Esophagus squamous epithelium (tissue), 5 donors: Measurements from ENCODE around the gene CLEC18C. TPM values are rescaled to one million over a fixed set of nuclear protein-coding genes. Genes with fewer than 3 reads are reported as not detected.
"Not testable (repeated sequence)": the region's sequence is repeated elsewhere in the genome, so short reads cannot be mapped to it uniquely, and the experiment has no call there.

Experiments used
- DNase-seq: peaks from one replicate; lab custom pipeline; 2025; lab: John Stamatoyannopoulos, UW
- H3K27ac ChIP-seq, 4 donors: fragments of 200-600 bp; sonication (generic); one replicate each; pipeline ENCODE4 v1.5.1; 2016 to 2019; ENCODE audit warnings: mild to moderate bottlenecking in 1 of 4
- H3K27me3 ChIP-seq, 4 donors: fragments of 200-600 bp; sonication (generic); 1 replicate in 3 of 4; 2 replicates in 1 of 4; pipeline versions ENCODE4 v1.5.1 to v1.6.0; 2017 to 2021; ENCODE audit warnings: antibody characterized with exemption in 1 of 4
- H3K36me3 ChIP-seq, 3 donors: fragments of 200-600 bp; sonication (generic); one replicate each; pipeline ENCODE4 v1.5.1; 2016 to 2019
- H3K4me1 ChIP-seq, 3 donors: fragments of 200-600 bp; sonication (generic); one replicate each; pipeline ENCODE4 v1.5.1; 2017 to 2019
- H3K4me3 ChIP-seq, 4 donors: fragments of 200-600 bp; sonication (generic); 1 replicate in 3 of 4; 2 replicates in 1 of 4; pipeline ENCODE4 v1.5.1; 2016 to 2019; ENCODE audit warnings: mild to moderate bottlenecking in 2 of 4, moderate library complexity in 1 of 4
- H3K9me3 ChIP-seq, 3 donors: fragments of 200-600 bp; sonication (generic); one replicate each; pipeline ENCODE4 v1.5.1; 2016 to 2019
- CTCF ChIP-seq, 6 experiments: fragments of 450-650 bp in 4 of 6; fragments of 200-600 bp in 2 of 6; sonication (generic) in 2 of 6; IDR thresholded peaks; one replicate each; pipeline ENCODE4 v1.5.1; 2016 to 2019; ENCODE audit warnings: antibody characterized with exemption in 6 of 6, mild to moderate bottlenecking in 4 of 6, moderate library complexity in 4 of 6
- POLR2A ChIP-seq, 4 donors: fragments of 450-650 bp; IDR thresholded peaks; one replicate each; pipeline ENCODE4 v1.6.1; 2017; ENCODE audit warnings: antibody characterized with exemption in 4 of 4, mild to moderate bottlenecking in 4 of 4, moderate library complexity in 3 of 4
- WGBS, 2 donors: methylation state at CpG; one replicate each; pipeline ENCODE4 v1.1.5; 2018; 5-methylcytosine and 5-hydroxymethylcytosine counted together
- intact Hi-C: fragments of 100-400 bp; cut with DNase I; formaldehyde crosslinking; loops from one replicate; pipeline ENCODE4 v1.15.0; 2022
- total RNA-seq, 4 donors: library from RNA; depleted of rRNA; stranded (reverse); fragments of >200 nt; gene quantifications; one replicate each; pipeline ENCODE4 v1.1.0, GENCODE V29; 2016
- donor health status: DM: yes; HTN: yes; CAD: no.

The CLEC18C gene
- total RNA-seq, 4 donors from 2014 or later, result 0.11 to 1.3 (median 0.40) TPM; not detected in 1

GRCh38 chr16:70160388-70160787 is 13.2 kb upstream of the CLEC18C start:
- TF ChIP-seq CTCF (IDR thresholded peaks at IDR 0.05) (no peak), POLR2A (IDR thresholded peaks at IDR 0.05) (no peak)
- intact Hi-C loops, result no loop called here
- WGBS, 2 donors, result 89 to 90% methylated on average over 6 of the region's 6 CpGs
- H3K27me3 ChIP-seq, result no peaks in the 10 kb centered on the region
- H3K4me1 ChIP-seq, result peaks cover 0 to 11% (median 0%) of the 10 kb centered on the region in 3 donors
- peaks cover 19 to 77% (median 21%) of the 10 kb centered on the region in 3 donors for H3K36me3 ChIP-seq
- no peaks in the 10 kb centered on the region for H3K9me3 ChIP-seq
- H3K27ac ChIP-seq, result no peak overlapping the region
- no peak overlapping the region for H3K4me3 ChIP-seq
- DNase-seq, result no peak

- intact Hi-C loops, result no loop called here
- 87 to 98% methylated on average over 6 of the region's 6 CpGs for WGBS, 2 donors
These were observed 12.8 kb upstream of the CLEC18C start for GRCh38 chr16:70160821-70161220.

GRCh38 chr16:70161350-70161749 is 12.2 kb upstream of the CLEC18C start:
- 75 to 88% methylated on average over 6 of the region's 6 CpGs for WGBS, 2 donors
- intact Hi-C loops, result no loop called here
- no peak for DNase-seq
- no peak overlapping the region for H3K4me3 ChIP-seq
- no peaks in the 10 kb centered on the region for H3K9me3 ChIP-seq
- no peak overlapping the region for H3K27ac ChIP-seq
- H3K36me3 ChIP-seq, result peaks cover 19 to 67% (median 19%) of the 10 kb centered on the region in 3 donors
- H3K4me1 ChIP-seq, result peaks cover 0 to 11% (median 0%) of the 10 kb centered on the region in 3 donors
- TF ChIP-seq CTCF (IDR thresholded peaks at IDR 0.05) (no peak), POLR2A (IDR thresholded peaks at IDR 0.05) (no peak)
- H3K27me3 ChIP-seq, result no peaks in the 10 kb centered on the region

More at GRCh38 chr16:70160821-70161220, 12.8 kb upstream of the CLEC18C start:
- Histone ChIP-seq H3K9me3 (no peaks in the 10 kb centered on the region), H3K4me3 (no peak overlapping the region), H3K36me3 (peaks cover 19 to 73% (median 21%) of the 10 kb centered on the region in 3 donors), H3K27me3 (no peaks in the 10 kb centered on the region), H3K27ac (no peak overlapping the region), H3K4me1 (peaks cover 0 to 11% (median 0%) of the 10 kb centered on the region in 3 donors)
- DNase-seq, result no peak
- no peak for TF ChIP-seq POLR2A (IDR thresholded peaks at IDR 0.05)
- TF ChIP-seq CTCF (IDR thresholded peaks at IDR 0.05), result no peak

- no peak for DNase-seq
- TF ChIP-seq CTCF (IDR thresholded peaks at IDR 0.05), result no peak
- TF ChIP-seq POLR2A (IDR thresholded peaks at IDR 0.05), result no peak
- Histone ChIP-seq H3K36me3 (peaks cover 12 to 60% (median 13%) of the 10 kb centered on the region in 3 donors), H3K27ac (no peak overlapping the region), H3K9me3 (no peaks in the 10 kb centered on the region), H3K27me3 (no peaks in the 10 kb centered on the region), H3K4me3 (no peak overlapping the region), H3K4me1 (peaks cover 0 to 11% (median 0%) of the 10 kb centered on the region in 3 donors)
- intact Hi-C loops, result no loop called here
- WGBS, 2 donors, result 45 to 56% methylated on average over 7 of the region's 7 CpGs
These were observed 11.5 kb upstream of the CLEC18C start for GRCh38 chr16:70162041-70162451.

- Histone ChIP-seq H3K36me3 (peaks cover 0 to 45% (median 7%) of the 10 kb centered on the region in 3 donors), H3K27me3 (no peaks in the 10 kb centered on the region), H3K4me3 (no peak overlapping the region), H3K9me3 (no peaks in the 10 kb centered on the region), H3K4me1 (peaks cover 0 to 11% (median 0%) of the 10 kb centered on the region in 3 donors), H3K27ac (no peak overlapping the region)
- no peak for DNase-seq
- intact Hi-C loops, result no loop called here
- WGBS, 2 donors, result 80 to 84% methylated on average over 6 to 10 of the region's 10 CpGs
- TF ChIP-seq CTCF (IDR thresholded peaks at IDR 0.05) (no peak), POLR2A (IDR thresholded peaks at IDR 0.05) (no peak)
These were observed 10.0 kb upstream of the CLEC18C start for GRCh38 chr16:70163596-70163995.

GRCh38 chr16:70166688-70167087 is 6.9 kb upstream of the CLEC18C start:
- DNase-seq, intact Hi-C loops, H3K27me3 ChIP-seq, H3K27ac ChIP-seq, H3K4me3 ChIP-seq, H3K9me3 ChIP-seq: not testable (repeated sequence)
- H3K36me3 ChIP-seq, result peaks cover 0 to 14% (median 0%) of the 10 kb centered on the region in 3 donors
- peaks cover 0 to 11% (median 0%) of the 10 kb centered on the region in 3 donors for H3K4me1 ChIP-seq
- WGBS, 2 donors, result 60% methylated on average over 1 of the region's 10 CpGs; no CpG with 5 or more reads in 1 of the 2 donors

- H3K4me1 ChIP-seq, H3K9me3 ChIP-seq, DNase-seq, H3K4me3 ChIP-seq, H3K27me3 ChIP-seq, intact Hi-C loops, H3K36me3 ChIP-seq, H3K27ac ChIP-seq: not testable (repeated sequence)
- WGBS, 2 donors, result no CpG with 5 or more reads among the region's 15 CpGs
These were observed 329 bp downstream of the CLEC18C start for GRCh38 chr16:70173916-70174315.

GRCh38 chr16:70174387-70174932 is 873 bp downstream of the CLEC18C start:
- intact Hi-C loops, H3K27ac ChIP-seq, H3K36me3 ChIP-seq, H3K4me1 ChIP-seq, H3K9me3 ChIP-seq, H3K4me3 ChIP-seq, H3K27me3 ChIP-seq, DNase-seq: not testable (repeated sequence)
- 72% methylated on average over 6 of the region's 21 CpGs; no CpG with 5 or more reads in 1 of the 2 donors for WGBS, 2 donors
